ENCODE results near the gene C3orf80.

C3orf80 gene

DNA sequence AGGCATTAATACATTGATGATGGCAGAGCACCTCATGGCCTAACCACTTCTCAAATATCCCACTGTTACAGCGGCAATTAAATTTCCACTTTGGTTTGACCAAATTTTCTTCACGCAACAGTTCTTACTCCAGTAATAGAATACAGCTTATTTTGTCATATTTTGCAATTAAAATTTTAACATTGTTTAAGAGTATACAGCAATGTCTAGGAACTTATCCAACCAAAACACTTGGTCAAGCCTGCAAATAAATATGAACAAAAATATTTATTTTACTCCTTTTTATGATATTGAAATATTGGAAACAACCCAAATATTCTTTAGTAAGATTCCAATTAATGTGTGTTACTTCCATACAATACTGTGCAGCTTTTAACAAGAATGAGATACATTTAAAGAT, 45.3 kb upstream of the C3orf80 start:
- Histone ChIP-seq H3K79me2 (ENCODE audit: control insufficient read depth, low read length) (no peaks in the 10 kb centered on the region), H3K4me2 (ENCODE audit: low read length) (no peak overlapping the region), H3F3A (ENCODE audit: control insufficient read depth, insufficient read depth) (no peaks in the 10 kb centered on the region), H3K9me2 (replicated peaks; ENCODE audit: control insufficient read depth, low read length) (no peaks in the 10 kb centered on the region), H3K27ac (ENCODE audit: low read depth, low read length) (no peak overlapping the region), H3K27me3 (ENCODE audit: control insufficient read depth, low read length) (no peaks in the 10 kb centered on the region), H3K4me1 (ENCODE audit: control insufficient read depth, low read length) (peaks cover 21% of the 10 kb centered on the region), H3K36me3 (ENCODE audit: control insufficient read depth, low read length) (no peaks in the 10 kb centered on the region), H3K4me3 (ENCODE audit: low read length) (no peak overlapping the region), H3K9me3 (ENCODE audit: control insufficient read depth, insufficient read depth, low read length) (no peaks in the 10 kb centered on the region), H4K20me1 (ENCODE audit: control insufficient read depth, insufficient read depth, low read depth, low read length) (no peaks in the 10 kb centered on the region)
- TF ChIP-seq, protein P1, sequence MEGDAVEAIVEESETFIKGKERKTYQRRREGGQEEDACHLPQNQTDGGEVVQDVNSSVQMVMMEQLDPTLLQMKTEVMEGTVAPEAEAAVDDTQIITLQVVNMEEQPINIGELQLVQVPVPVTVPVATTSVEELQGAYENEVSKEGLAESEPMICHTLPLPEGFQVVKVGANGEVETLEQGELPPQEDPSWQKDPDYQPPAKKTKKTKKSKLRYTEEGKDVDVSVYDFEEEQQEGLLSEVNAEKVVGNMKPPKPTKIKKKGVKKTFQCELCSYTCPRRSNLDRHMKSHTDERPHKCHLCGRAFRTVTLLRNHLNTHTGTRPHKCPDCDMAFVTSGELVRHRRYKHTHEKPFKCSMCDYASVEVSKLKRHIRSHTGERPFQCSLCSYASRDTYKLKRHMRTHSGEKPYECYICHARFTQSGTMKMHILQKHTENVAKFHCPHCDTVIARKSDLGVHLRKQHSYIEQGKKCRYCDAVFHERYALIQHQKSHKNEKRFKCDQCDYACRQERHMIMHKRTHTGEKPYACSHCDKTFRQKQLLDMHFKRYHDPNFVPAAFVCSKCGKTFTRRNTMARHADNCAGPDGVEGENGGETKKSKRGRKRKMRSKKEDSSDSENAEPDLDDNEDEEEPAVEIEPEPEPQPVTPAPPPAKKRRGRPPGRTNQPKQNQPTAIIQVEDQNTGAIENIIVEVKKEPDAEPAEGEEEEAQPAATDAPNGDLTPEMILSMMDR (IDR thresholded peaks at IDR 0.05; ENCODE audit: low read depth, low read length, poor library complexity, severe bottlenecking): no peak
- no peak for TF ChIP-seq EZH2phosphoT487 (IDR thresholded peaks at IDR 0.05; ENCODE audit: borderline replicate concordance, low read length)

DNA sequence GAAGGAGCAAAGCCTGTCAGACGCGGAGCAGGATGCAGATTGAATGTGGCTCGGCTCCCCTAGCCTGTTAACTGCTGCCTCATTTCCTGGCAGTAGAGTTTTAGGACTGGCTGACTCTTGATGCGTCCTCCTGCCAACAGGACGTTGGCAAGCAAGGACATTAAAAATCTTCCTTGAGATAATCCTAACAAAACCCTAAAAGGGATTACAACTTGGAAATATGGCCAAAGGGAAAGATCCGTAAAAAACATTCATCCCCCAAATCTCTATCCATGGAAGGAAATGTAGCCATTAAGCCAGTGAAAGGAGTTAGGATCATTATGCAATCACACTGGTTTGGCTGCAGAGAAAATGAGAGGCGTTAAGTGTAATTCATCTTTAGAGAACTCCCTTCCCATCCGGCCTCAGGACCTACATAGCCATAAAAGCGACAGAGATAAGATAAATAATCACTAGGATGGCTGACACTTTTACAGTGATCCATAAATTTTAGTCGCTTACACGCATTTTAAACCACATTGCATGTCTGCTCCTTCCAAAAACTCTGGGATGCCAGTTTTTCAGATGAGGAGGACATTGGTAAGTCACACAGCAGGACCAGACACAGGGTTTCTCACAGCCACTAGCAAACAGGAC, 44.5 kb upstream of the C3orf80 start:
- no peak for TF ChIP-seq EZH2phosphoT487 (IDR thresholded peaks at IDR 0.05; ENCODE audit: borderline replicate concordance, low read length)
- TF ChIP-seq, protein P1 (IDR thresholded peaks at IDR 0.05; ENCODE audit: low read depth, low read length, poor library complexity, severe bottlenecking): no peak
- no peaks in the 10 kb centered on the region for H4K20me1 ChIP-seq (ENCODE audit: control insufficient read depth, insufficient read depth, low read depth, low read length)
- no peaks in the 10 kb centered on the region for H3K36me3 ChIP-seq (ENCODE audit: control insufficient read depth, low read length)
- no peaks in the 10 kb centered on the region for H3K79me2 ChIP-seq (ENCODE audit: control insufficient read depth, low read length)
- no peak overlapping the region for H3K27ac ChIP-seq (ENCODE audit: low read depth, low read length)
- H3K4me3 ChIP-seq (ENCODE audit: low read length): no peak overlapping the region
- no peaks in the 10 kb centered on the region for H3K9me2 ChIP-seq (replicated peaks; ENCODE audit: control insufficient read depth, low read length)
- no peaks in the 10 kb centered on the region for H3K27me3 ChIP-seq (ENCODE audit: control insufficient read depth, low read length)
- peaks cover 21% of the 10 kb centered on the region for H3K4me1 ChIP-seq (ENCODE audit: control insufficient read depth, low read length)
- H3F3A ChIP-seq (ENCODE audit: control insufficient read depth, insufficient read depth): no peaks in the 10 kb centered on the region
- no peaks in the 10 kb centered on the region for H3K9me3 ChIP-seq (ENCODE audit: control insufficient read depth, insufficient read depth, low read length)
- H3K4me2 ChIP-seq (ENCODE audit: low read length): no peak overlapping the region

DNA sequence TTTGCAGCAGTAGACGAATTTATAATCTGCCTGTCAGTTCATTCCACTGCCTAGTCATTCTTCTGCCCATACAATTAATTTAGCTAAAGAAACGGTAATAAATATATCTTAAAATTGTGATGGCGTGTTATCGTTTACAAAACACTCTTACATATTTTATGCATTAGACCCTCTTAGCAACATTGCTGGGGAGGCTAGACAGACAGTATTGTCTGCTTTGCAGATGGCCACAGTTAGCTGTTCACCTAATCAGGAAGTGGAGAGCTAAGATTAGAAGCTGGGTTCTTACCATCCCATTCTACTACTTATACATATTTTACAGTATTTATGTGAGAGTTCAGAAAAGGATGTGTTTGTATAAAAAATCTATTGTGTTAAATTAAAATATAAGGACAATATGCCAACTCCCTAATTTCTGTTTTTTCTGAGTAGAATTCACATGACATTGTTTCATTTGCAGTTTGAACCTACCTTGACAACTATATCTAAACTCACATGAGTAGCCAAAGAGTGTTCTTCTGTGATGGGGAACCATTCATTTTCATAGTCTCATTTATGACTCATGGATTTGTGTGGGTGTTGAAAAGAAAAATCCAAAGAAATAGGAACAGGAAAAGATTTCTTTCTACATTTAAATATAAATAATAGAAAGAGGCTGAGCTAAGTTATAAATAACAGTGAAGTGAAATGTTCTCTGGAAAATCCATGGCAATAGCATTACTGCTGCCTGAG, 41.7 kb upstream of the C3orf80 start:
- Histone ChIP-seq H3K36me3 (ENCODE audit: control insufficient read depth, low read length) (no peaks in the 10 kb centered on the region), H3K4me1 (ENCODE audit: control insufficient read depth, low read length) (peaks cover 21% of the 10 kb centered on the region), H3K27me3 (ENCODE audit: control insufficient read depth, low read length) (no peaks in the 10 kb centered on the region), H3F3A (ENCODE audit: control insufficient read depth, insufficient read depth) (no peaks in the 10 kb centered on the region), H3K27ac (ENCODE audit: low read depth, low read length) (no peak overlapping the region), H3K4me3 (ENCODE audit: low read length) (peak overlapping the region; percentile 40), H3K9me3 (ENCODE audit: control insufficient read depth, insufficient read depth, low read length) (no peaks in the 10 kb centered on the region), H3K9me2 (replicated peaks; ENCODE audit: control insufficient read depth, low read length) (no peaks in the 10 kb centered on the region), H3K79me2 (ENCODE audit: control insufficient read depth, low read length) (no peaks in the 10 kb centered on the region), H4K20me1 (ENCODE audit: control insufficient read depth, insufficient read depth, low read depth, low read length) (no peaks in the 10 kb centered on the region), H3K4me2 (ENCODE audit: low read length) (peak overlapping the region; percentile 56)
- TF ChIP-seq, protein P1 (IDR thresholded peaks at IDR 0.05; ENCODE audit: low read depth, low read length, poor library complexity, severe bottlenecking): no peak
- no peak for TF ChIP-seq EZH2phosphoT487 (IDR thresholded peaks at IDR 0.05; ENCODE audit: borderline replicate concordance, low read length)
